ENCODE data around the gene RPS5. TPM values are rescaled to one million over a fixed set of nuclear protein-coding genes. Genes with fewer than 3 reads are reported as not detected.

RPS5 gene
- total RNA-seq, 4 donors from 2014 or later = 904 to 1,484 (median 1,230) TPM

DNA sequence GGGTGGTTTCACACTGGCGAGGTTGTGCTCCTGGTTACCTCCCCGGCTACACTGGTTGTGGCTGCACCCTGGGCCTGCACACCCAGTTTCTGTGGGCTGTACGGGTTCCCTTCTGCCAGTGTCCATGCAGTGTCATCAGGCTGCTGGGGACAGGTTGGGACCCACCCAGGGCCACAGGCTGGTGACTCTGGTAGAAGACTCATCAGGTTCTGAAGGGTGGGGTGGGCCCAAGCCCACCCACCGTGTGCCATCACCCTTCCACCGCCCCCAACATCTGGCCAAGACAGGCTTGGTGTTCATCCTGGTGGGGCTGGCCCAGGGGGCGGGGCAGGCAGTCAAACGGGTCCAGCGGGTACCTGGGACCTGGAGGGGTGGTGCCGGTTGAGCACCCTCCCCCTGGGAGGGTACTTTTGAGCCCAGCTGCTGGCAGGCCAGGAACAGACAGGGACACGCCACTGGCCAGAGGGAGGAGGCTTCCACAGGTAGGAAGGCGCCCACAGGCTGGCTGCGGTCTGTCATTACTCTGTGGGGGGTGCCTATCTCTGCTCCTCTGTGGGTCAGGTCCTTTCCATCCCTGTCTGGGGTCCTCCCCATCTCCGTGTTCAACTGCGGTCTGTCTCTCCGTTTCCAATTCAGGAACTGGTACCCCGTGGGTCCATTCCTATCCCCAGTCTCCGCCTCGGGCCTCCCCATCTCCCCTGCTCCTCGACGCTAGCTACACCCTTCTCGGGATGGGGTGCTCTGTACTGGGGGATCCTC lies 8.3 kb downstream of the RPS5 start, which contains the start of gene RNF225:
Gene RNF225 (plus strand): TSS at position 437 of the 759 bp plus-strand sequence. CDS start 434 bp downstream, outside the sequence.
- TF ChIP-seq, protein P1, sequence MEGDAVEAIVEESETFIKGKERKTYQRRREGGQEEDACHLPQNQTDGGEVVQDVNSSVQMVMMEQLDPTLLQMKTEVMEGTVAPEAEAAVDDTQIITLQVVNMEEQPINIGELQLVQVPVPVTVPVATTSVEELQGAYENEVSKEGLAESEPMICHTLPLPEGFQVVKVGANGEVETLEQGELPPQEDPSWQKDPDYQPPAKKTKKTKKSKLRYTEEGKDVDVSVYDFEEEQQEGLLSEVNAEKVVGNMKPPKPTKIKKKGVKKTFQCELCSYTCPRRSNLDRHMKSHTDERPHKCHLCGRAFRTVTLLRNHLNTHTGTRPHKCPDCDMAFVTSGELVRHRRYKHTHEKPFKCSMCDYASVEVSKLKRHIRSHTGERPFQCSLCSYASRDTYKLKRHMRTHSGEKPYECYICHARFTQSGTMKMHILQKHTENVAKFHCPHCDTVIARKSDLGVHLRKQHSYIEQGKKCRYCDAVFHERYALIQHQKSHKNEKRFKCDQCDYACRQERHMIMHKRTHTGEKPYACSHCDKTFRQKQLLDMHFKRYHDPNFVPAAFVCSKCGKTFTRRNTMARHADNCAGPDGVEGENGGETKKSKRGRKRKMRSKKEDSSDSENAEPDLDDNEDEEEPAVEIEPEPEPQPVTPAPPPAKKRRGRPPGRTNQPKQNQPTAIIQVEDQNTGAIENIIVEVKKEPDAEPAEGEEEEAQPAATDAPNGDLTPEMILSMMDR (IDR thresholded peaks at IDR 0.05; ENCODE audit: low read depth) = no peak

DNA sequence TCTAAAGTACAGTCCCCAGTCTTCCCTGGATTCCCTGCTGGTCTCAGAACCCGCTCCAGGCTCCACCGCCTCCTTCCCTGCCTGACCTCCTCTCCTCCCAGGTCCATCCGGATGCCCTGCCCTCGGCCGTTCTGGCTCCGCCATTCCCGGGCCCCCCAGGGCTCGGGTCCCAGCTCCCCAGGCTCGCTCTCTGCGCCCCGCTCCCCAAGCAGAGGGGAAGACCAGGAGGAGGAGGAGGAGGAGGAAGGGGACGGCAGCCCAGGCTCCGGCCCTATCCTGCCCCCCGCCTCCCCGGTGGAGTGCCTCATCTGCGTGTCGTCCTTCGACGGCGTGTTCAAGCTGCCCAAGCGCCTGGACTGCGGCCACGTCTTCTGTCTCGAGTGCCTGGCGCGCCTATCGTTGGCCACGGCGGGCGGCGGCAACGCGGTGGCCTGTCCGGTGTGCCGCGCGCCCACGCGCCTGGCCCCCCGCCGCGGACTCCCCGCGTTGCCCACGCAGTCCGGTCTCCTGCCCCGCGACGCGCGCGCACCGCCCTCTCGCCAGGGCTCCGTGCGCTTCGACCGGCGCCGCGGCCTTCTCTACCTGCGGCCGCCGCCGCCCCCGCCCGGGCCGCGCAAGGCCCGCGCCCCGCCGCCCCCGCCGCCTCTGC lies 9.0 kb downstream of the RPS5 start:
- TF ChIP-seq, protein P1 (IDR thresholded peaks at IDR 0.05; ENCODE audit: low read depth) = no peak

DNA sequence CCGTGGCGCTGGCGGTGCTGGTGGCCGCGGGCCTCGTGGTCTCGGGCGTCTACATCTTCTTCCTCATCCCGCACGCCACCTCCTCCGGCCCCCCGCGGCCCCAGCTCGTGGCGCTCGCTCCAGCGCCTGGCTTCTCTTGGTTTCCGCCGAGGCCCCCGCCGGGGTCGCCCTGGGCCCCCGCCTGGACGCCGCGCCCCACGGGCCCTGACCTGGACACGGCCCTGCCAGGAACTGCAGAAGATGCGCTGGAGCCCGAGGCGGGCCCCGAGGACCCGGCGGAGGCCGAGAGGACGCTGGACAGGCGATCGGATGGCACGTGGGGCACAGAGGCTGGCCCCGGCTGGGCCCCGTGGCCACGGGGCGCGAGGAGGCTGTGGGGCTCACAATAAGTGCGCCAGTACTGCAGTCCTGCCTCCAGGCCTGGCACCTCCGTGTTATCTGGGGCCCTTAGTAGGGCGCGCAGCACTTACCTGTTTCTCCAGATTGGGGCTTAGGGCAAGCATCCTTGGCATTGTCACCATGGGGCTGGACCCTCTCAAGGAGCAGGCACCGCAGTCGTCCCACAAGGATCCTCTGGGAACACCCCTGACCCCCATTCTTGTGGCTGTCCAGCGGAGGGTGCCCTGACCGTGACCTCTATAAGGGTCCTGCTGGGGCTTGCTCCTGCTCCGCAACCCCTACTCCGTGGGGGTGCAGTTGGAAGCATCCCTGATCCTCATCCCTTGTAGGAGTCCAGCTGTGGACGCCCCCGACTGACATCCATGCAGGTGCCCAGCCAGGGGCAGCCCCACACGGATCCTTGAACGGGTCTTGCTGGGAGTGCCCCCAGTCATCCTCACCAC lies 9.8 kb downstream of the RPS5 start:
- TF ChIP-seq, protein P1 (IDR thresholded peaks at IDR 0.05; ENCODE audit: low read depth) = no peak

DNA sequence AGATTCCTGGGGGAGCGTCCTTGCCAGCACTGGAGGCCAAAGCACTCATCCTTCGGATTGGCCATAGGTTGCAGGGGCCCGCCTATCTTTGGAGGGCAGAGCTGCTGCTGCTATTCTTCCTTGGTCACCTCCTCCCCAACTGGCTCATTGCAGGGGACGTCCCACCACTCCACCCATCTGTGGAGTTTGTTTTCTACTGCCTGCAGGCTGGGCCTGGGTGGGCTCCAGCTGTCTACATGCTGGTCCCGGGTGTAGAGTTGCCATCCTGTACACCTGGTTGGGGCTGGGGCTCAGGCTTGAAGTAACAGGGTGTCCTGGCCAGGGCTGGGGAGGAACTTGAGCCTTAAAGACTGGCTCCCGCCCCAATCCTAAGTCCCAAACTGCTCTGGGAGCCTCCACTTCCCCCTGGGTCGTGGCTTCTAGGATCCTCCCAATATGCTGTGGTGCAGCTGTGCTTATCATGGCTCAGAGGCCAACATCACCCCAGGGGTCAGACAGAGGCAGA lies 10.5 kb downstream of the RPS5 start:
- TF ChIP-seq, protein P1 (IDR thresholded peaks at IDR 0.05; ENCODE audit: low read depth) = no peak

DNA sequence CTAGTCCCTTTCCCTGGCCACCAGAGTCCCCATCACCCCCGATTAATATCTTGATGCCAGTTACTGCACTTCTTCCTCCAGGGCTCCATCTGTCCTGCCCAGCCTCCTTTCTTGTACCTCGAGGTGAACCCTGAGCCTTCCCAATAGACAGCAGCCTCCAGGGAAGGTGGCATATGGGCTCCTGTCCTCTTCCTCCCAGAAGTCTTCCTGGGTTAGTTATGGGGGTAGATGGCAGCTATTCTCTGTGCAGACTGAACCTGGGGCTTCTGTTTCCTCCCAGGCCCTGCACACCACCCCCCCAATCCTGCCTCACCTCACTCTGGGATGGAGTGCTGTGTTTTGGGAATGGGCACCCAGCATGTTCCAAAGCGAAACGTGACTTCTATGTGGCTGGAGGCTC lies 11.0 kb downstream of the RPS5 start:
- TF ChIP-seq, protein P1 (IDR thresholded peaks at IDR 0.05; ENCODE audit: low read depth) = no peak

DNA sequence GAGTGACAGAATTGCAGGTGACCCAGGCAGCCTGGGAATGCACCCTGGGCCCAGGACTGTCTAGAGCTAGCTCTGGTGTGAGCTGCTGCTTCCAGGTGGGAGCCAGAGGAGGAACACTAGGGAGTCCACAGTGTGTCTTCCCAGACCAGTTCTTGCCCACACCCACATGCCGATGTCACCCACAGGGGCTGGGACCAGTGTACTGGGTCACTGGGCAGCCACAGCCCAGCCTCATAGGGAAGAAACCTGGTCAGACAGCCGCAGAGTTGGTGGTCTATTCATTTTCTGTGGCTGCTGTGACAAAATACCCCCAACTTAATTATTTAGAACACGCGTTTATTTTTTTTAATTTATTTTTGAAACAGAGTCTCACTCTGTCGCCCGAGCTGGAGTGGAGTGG lies 11.5 kb downstream of the RPS5 start:
- TF ChIP-seq, protein P1 (IDR thresholded peaks at IDR 0.05; ENCODE audit: low read depth) = no peak

Measured in subcutaneous adipose tissue (tissue), 4 donors.